HG03521 (cell line): Measurements from ENCODE around the gene OR5M3.

ENCODE experiments used
- ATAC-seq: cut with Tn5 transposase; IDR thresholded peaks from one replicate; pipeline ENCODE4 v1.9.1; 2021; ENCODE audit warnings: mild to moderate bottlenecking, moderate library complexity; ENCODE audit not compliant: unreplicated experiment

The OR5M3 gene

DNA sequence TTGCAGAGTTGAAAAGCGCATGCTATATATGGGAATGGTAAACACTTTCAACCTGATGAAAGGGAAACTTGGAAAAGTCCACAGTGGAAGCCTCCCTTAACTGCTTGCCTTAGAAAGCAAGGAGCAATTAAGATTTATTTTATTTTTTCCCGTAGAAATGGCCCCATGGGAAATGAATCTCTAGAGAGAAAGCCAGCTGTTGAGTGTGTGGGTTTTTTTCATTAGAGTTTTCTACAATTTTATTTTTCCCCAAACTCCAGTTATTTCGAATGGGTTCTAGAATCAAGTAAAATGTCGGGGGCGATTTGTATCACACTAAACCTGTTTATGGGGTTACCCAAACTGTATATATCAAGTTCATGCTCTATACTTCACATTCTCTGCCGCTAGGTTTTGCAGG is at the start of gene OR5M3:
Gene OR5M3 (minus strand): TSS at position 101 of the 400 bp plus-strand sequence. CDS start 2,855 bp downstream, outside the sequence.
- ATAC-seq, result no peak

DNA sequence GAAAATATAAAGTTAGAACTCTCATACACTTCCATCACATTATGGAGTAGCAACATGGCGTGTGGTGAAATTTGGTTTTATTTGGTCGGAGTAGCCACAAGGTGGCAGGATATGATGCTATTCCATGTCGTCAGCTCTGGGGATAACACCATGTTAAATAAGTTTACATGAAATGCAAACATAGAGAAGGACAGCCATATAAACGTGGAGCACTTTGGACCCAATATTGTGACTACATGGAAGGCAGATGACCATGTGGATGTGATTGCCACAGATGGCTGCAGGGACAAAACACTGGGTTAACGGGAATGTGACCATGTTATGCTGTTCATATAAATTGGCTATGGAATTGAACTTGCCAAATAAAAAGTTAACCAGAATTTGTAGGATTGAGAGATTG is 48.9 kb upstream of the OR5M3 start:
- no peak for ATAC-seq

DNA sequence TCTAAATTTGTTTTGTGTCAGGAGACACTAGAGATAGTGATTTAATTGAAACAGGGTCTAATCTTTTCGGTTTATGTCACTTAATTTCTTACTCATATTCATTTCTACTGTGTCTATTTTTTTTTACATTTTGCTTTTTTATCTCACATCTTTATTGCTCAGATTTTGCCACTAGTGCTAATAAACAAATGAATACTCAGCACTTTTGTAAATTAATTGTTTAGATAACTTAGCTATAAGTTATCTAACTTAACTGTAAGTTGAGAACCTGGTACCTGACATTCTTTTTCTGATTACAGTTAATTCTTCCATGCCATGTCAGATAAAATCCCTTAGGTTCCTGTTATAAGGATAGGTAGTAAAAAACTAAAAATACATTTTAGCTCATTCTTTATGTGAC is 40.1 kb upstream of the OR5M3 start:
- no peak for ATAC-seq

- ATAC-seq, result no peak
Observed at GRCh38 chr11:56509439-56509838, 36.3 kb upstream of the OR5M3 start.

GRCh38 chr11:56497010-56497409 is 23.9 kb upstream of the OR5M3 start:
- no peak for ATAC-seq

DNA sequence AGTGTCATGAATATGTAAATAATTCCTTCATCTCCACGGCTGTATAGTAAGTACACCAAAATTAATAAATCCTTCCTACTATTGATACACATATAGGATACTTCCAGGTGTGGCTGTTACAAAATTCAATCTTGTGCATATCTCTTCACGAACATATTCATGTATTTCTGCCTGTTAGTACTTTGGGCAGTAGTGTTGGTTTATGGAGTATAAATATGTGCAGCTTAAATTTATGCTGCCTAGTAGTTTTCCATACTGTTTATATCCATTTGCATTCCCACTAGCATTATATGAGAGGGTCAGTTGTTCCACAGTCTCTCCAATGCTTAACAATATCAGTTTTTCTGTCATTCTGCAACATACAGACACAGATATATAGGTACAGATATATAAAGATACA is 22.0 kb upstream of the OR5M3 start:
- no peak for ATAC-seq

DNA sequence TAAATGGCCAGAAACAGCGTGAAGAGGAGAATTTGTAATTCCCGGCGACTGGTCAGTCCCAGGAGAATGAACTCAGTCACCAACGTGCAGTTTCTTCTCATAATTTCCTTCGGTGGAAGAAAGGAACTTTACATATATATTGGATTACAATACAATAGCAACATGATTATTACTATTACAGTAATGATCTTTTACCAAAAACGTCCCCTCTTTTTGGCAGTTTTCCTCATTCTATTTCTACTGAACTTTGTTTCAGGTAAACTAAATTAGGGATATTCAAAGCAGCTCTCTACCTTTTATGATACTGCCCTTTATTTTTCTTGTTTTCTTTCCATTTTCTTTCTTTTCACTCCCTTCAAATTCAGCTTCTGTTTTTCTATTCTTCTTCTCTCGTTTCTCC is 18.1 kb upstream of the OR5M3 start, which contains the start of gene OR5M8:
Gene OR5M8 (minus strand): TSS at position 101 of the 400 bp plus-strand sequence. CDS start 0 bp downstream, at position 101.
- ATAC-seq, result no peak

GRCh38 chr11:56486801-56487200 is 13.6 kb upstream of the OR5M3 start:
- ATAC-seq, result no peak

DNA sequence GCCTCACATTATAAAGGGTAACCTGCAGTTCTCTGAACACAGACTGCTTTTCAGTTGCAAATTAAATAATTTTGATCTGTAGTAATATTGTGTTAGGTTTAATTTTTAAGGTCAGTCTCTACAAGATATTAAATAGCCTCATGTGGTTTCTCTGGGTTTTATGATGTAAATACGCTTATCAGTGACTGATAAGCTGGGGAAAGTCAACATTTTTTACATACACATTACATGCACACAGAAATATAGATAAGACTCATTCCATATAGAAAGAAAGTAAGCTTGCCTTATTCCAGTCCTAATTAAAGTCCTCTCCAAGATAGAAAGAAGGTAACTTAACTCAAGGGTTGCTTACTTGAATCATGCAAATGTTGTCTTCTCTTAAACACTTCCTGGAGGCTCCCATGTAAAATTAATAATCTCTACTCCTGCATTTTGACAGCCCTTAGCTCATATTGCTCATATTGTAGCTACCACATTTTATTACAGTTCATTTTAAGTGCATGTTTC is 1.6 kb upstream of the OR5M3 start:
- no peak for ATAC-seq

- ATAC-seq, result no peak
Observed at GRCh38 chr11:56457076-56457475, 16.1 kb downstream of the OR5M3 start.

DNA sequence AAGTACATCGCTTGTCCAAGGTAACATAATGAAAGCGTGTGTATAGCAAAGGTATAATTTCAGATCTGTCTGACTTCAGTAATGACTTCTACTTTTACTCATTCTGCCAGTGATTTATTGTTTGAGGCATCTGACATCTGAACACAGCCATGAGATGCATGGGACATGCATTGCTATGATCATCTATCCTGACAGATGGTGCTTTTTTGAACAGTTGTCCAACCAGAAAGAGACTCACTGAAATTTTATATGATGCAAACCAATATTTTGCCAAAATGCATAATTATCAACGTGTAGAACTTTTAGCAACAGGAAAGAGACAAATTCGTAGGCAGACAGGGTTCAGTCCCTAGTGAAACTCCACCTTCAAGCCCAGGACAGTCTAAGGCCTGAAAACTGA is 19.6 kb downstream of the OR5M3 start:
- no peak for ATAC-seq
